GM19239 (cell line): ENCODE measurements around the gene FGF3.

Experiments used
- DNase-seq: peaks from one replicate; pipeline ENCODE4 v3.0.0; 2011; ENCODE audit warnings: low spot score; ENCODE audit not compliant: insufficient read length
- FAIRE-seq: peaks from 2 replicates; lab custom pipeline; 2011; peaks lifted over from hg19 to GRCh38; lab: Jason Lieb, UNC

The FGF3 gene

GRCh38 chr11:69825941-69826340 is 6.7 kb upstream of the FGF3 start:
- FAIRE-seq (no peak), DNase-seq (no peak)

GRCh38 chr11:69825037-69825834 is 6.0 kb upstream of the FGF3 start:
- DNase-seq (no peak), FAIRE-seq (no peak)

- no peak for DNase-seq
- FAIRE-seq = no peak
Measured at GRCh38 chr11:69823641-69824265, 4.5 kb upstream of the FGF3 start.

- no peak for FAIRE-seq
- no peak for DNase-seq
Measured at GRCh38 chr11:69822676-69823494, 3.7 kb upstream of the FGF3 start.

GRCh38 chr11:69821511-69822040 is 2.4 kb upstream of the FGF3 start:
- no peak for DNase-seq
- FAIRE-seq = no peak

- DNase-seq (no peak), FAIRE-seq (no peak)
Measured at GRCh38 chr11:69820441-69820840, 1.2 kb upstream of the FGF3 start.

- FAIRE-seq = no peak
- DNase-seq = no peak
Measured at GRCh38 chr11:69819541-69820070, 390 bp upstream of the FGF3 start.

GRCh38 chr11:69818231-69818602 is 999 bp downstream of the FGF3 start:
- DNase-seq (no peak), FAIRE-seq (no peak)

- FAIRE-seq (no peak), DNase-seq (no peak)
Measured at GRCh38 chr11:69817265-69818230, 1.7 kb downstream of the FGF3 start.

GRCh38 chr11:69816671-69817070 is 2.5 kb downstream of the FGF3 start:
- DNase-seq (no peak), FAIRE-seq (no peak)

- DNase-seq = no peak
- FAIRE-seq = no peak
Measured at GRCh38 chr11:69815973-69816372, 3.2 kb downstream of the FGF3 start.

- FAIRE-seq = no peak
Measured at GRCh38 chr11:69814902-69815301, 4.3 kb downstream of the FGF3 start.

GRCh38 chr11:69814411-69814810 is 4.8 kb downstream of the FGF3 start:
- FAIRE-seq (no peak), DNase-seq (no peak)

More at GRCh38 chr11:69814902-69815301, 4.3 kb downstream of the FGF3 start:
- DNase-seq = no peak

- FAIRE-seq = no peak
- no peak for DNase-seq
Measured at GRCh38 chr11:69813839-69814238, 5.4 kb downstream of the FGF3 start.

- FAIRE-seq = no peak
- no peak for DNase-seq
Measured at GRCh38 chr11:69812946-69813345, 6.3 kb downstream of the FGF3 start.

- no peak for DNase-seq
- no peak for FAIRE-seq
Measured at GRCh38 chr11:69812256-69812655, 7.0 kb downstream of the FGF3 start.

GRCh38 chr11:69811431-69811830 is 7.8 kb downstream of the FGF3 start:
- FAIRE-seq (no peak), DNase-seq (no peak)

- FAIRE-seq = no peak
Measured at GRCh38 chr11:69810289-69811118, 8.7 kb downstream of the FGF3 start.

GRCh38 chr11:69808667-69809086 is 10.5 kb downstream of the FGF3 start:
- DNase-seq (no peak), FAIRE-seq (no peak)

More at GRCh38 chr11:69810289-69811118, 8.7 kb downstream of the FGF3 start:
- no peak for DNase-seq
